Upper lobe of left lung (tissue), 4 donors: ENCODE results near the gene SPATA16.

Experiments used
- CTCF ChIP-seq, 6 experiments: fragments of 450-650 bp in 4 of 6; fragments of 200-600 bp in 2 of 6; sonication (generic) in 2 of 6; IDR thresholded peaks; one replicate each; pipeline ENCODE4 v1.5.1; 2016 to 2019; ENCODE audit warnings: antibody characterized with exemption in 6 of 6
- EP300 ChIP-seq, 4 donors: sonication (generic); formaldehyde crosslinking; IDR thresholded peaks; one replicate each; pipeline ENCODE4 v1.5.1; 2017; ENCODE audit warnings: antibody characterized with exemption in 4 of 4, control low read depth in 2 of 4
- POLR2A ChIP-seq, 4 donors: fragments of 450-650 bp; IDR thresholded peaks; one replicate each; pipeline ENCODE4 v1.5.1; 2016 to 2017; ENCODE audit warnings: antibody characterized with exemption in 4 of 4, mild to moderate bottlenecking in 2 of 4
- POLR2AphosphoS5 ChIP-seq, 2 donors: sonication (generic); formaldehyde crosslinking; IDR thresholded peaks; one replicate each; pipeline ENCODE4 v1.5.1; 2017; ENCODE audit warnings: antibody characterized with exemption in 2 of 2

DNA sequence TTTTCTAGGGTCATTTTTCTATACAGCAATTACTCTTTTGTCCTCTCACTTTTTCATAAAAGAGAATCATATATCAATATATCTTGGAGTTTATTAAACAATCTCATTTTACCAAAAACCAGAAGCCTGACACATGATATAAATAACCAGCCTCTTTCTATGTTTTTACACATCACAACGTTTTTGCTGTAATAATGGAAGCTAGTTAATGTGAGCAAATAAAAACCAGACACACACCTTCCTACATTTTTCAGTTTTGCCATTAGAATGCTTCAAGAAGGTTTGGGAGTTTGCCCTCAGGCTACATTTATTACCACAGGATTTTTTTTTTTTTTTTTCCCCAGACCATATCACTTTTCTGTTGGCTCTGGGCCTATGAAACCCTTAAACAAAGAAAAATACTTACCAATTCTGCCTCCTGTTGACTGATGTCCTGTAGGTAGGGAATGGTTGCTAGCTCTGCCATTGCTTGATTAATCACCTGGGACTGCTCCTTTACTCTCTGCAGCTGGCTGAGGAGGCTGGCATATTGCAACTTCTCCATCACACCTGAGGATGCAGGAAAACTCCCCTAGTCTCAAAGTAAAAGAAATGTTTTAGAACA, 225.0 kb downstream of the SPATA16 start:
- TF ChIP-seq CTCF (IDR thresholded peaks at IDR 0.05) (no peak), POLR2A (IDR thresholded peaks at IDR 0.05) (no peak), EP300 (IDR thresholded peaks at IDR 0.05) (no peak), POLR2AphosphoS5 (IDR thresholded peaks at IDR 0.05) (no peak)
